Measurements from ENCODE around the gene LRIG2. TPM values are rescaled to one million over a fixed set of nuclear protein-coding genes. Genes with fewer than 3 reads are reported as not detected.

Gene LRIG2
- total and polyA plus RNA-seq, 2 of the 13 experiments (the other 11 are each of a cell fraction or from before 2014, with no cell fraction given) = 8.1 to 12.2 TPM

- intact Hi-C loops (cut with micrococcal nuclease; ENCODE audit: unreplicated experiment) (loop anchor here (1.0 to 2.0 kb wide), 3 partner anchors 38 to 537 kb away; no protein-coding TSS in a partner anchor), in situ Hi-C loops (cut with HindIII; ENCODE audit: extremely low pct_ligation_motif_present, low pct_unique_long_range_greater_than_20kb) (loop anchor here (5.0 to 10.0 kb wide), 2 partner anchors 254 to 536 kb away; partner anchors contain the start of gene MAGI3)
- H2AFZ ChIP-seq (ENCODE audit: low read length) = peak overlapping the region; percentile 98
- ChIA-PET POLR2A (interaction anchor here (1.3 to 1.4 kb wide), 2 partner anchors 248 to 293 kb away, joined by 3 to 4 read pairs; no protein-coding TSS in a partner anchor), CTCF (ENCODE audit: low intra/inter-chr PET ratio, low total read pairs) (interaction anchor here (1.8 to 2.7 kb wide), 2 partner anchors 312 to 537 kb away, joined by 11 to 17 read pairs; no protein-coding TSS in a partner anchor)
- H3K4me1 ChIP-seq (ENCODE audit: insufficient read depth, low read length) = peaks cover 19% of the 10 kb centered on the region
- WGBS (ENCODE audit: low lambda C conversion rate) = 11% methylated on average over 9 of the region's 13 CpGs
- peak overlapping the region; percentile 55 to 78 (median 56) for H3K4me3 ChIP-seq (replicated peaks in 1 of 3; ENCODE audit: insufficient read depth in 1 of 3, low read depth in 2 of 3, low read length in 3 of 3)
- no peaks in the 10 kb centered on the region for H3K36me3 ChIP-seq (replicated peaks in 1 of 2; ENCODE audit: control insufficient read depth in 1 of 2, insufficient read depth in 2 of 2, low read length in 2 of 2)
- BruUV-seq (replicated peaks) = no TSS peak
- FAIRE-seq (peak; percentile 91), ATAC-seq (peak; percentile 94), DNase-seq (ENCODE audit: low spot score) (peak; percentile 68)
- no peaks in the 10 kb centered on the region for H3K79me2 ChIP-seq (ENCODE audit: insufficient read depth, low read length)
- peak overlapping the region; percentile 90 for H3K4me2 ChIP-seq (ENCODE audit: low read depth, low read length)
- H3K27ac ChIP-seq (ENCODE audit: extremely low read length, insufficient read depth, low read length) = peak overlapping the region; percentile 16
- H3K27me3 ChIP-seq (ENCODE audit: control insufficient read depth in 1 of 2, insufficient read depth in 2 of 2, low read length in 2 of 2) = no peaks in the 10 kb centered on the region
- no peaks in the 10 kb centered on the region for H4K20me1 ChIP-seq (ENCODE audit: insufficient read depth, low read length)
- H3K9ac ChIP-seq (ENCODE audit: insufficient read depth, low read depth, low read length) = peak overlapping the region; percentile 67
- no peaks in the 10 kb centered on the region for H3K9me3 ChIP-seq (ENCODE audit: low read length)
- 0 out of 2 replicates have a peak, but pooled peaks have one; percentile 26 for TF ChIP-seq RFXANK (CRISPR knock-in tag; IDR thresholded peaks at IDR 0.05)
- 0 out of 2 replicates have a peak, but pooled peaks have one; percentile 33 for TF ChIP-seq MIER3 (CRISPR knock-in tag; IDR thresholded peaks at IDR 0.05; ENCODE audit: borderline replicate concordance)
- TF ChIP-seq KLF6 (CRISPR knock-in tag; IDR thresholded peaks at IDR 0.05) = peak; percentile 39; the same call in 1 of the 2 replicates
- TF ChIP-seq ZBTB26 (CRISPR knock-in tag; IDR thresholded peaks at IDR 0.05; ENCODE audit: borderline replicate concordance) = 0 out of 2 replicates have a peak, but pooled peaks have one; percentile 24
- TF ChIP-seq ZFY (CRISPR knock-in tag; IDR thresholded peaks at IDR 0.05) = 0 out of 2 replicates have a peak, but pooled peaks have one; percentile 38
- peak; percentile 74; the same call in 1 of the 2 replicates for TF ChIP-seq ZNF441 (CRISPR knock-in tag; IDR thresholded peaks at IDR 0.05; ENCODE audit: borderline replicate concordance)
- TF ChIP-seq PHF5A (CRISPR knock-in tag; IDR thresholded peaks at IDR 0.05; ENCODE audit: low read depth, unreplicated experiment) = no peak
- 0 out of 2 replicates have a peak, but pooled peaks have one; percentile 12 for TF ChIP-seq HMG20A (CRISPR knock-in tag; IDR thresholded peaks at IDR 0.05; ENCODE audit: borderline replicate concordance)
- TF ChIP-seq YY1 (IDR thresholded peaks at IDR 0.05; ENCODE audit: insufficient read depth, insufficient replicate concordance, low read depth, low read length) = peak; percentile 47
- TF ChIP-seq THYN1 (CRISPR knock-in tag; IDR thresholded peaks at IDR 0.05; ENCODE audit: borderline replicate concordance, low read depth) = no peak
- TF ChIP-seq ZNF407 (CRISPR knock-in tag; IDR thresholded peaks at IDR 0.05; ENCODE audit: not compliant biosample characterization) = peak; percentile 33
- TF ChIP-seq ZMAT3 (CRISPR knock-in tag; conservative IDR thresholded peaks at IDR 0.05) = 0 out of 2 replicates have a peak, but pooled peaks have one; percentile 49
These were observed 67.8 kb downstream of the LRIG2 start for GRCh38 chr1:113140588-113141446.

Data from HepG2 (cell line).